IPS-NIHi11 (cell line): ENCODE measurements around the gene LARGE1.

Source experiments
- DNase-seq: peaks from one replicate; pipeline ENCODE4 v3.0.0; 2012; ENCODE audit warnings: mixed read lengths, low spot score

LARGE1 gene

DNA sequence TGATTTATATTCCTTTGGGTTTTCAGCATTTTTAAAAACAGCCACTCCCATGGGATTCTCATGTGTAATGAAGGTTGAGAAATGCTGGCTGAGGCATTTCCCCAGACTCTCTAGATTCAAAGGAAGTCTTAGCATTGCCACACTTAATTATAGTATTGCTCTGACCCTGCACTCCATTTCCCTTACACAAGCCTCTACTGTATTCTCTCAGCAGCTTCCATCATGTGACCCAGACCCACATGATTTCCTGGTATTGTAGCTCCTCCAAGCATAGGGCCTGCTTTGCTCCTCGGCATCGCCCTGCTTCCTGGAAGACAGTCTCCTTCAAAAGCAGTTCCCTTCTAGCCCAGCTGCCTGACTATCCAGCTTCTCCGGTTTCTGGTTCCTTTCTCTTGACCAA is 261.5 kb downstream of the LARGE1 start:
- no peak for DNase-seq

DNA sequence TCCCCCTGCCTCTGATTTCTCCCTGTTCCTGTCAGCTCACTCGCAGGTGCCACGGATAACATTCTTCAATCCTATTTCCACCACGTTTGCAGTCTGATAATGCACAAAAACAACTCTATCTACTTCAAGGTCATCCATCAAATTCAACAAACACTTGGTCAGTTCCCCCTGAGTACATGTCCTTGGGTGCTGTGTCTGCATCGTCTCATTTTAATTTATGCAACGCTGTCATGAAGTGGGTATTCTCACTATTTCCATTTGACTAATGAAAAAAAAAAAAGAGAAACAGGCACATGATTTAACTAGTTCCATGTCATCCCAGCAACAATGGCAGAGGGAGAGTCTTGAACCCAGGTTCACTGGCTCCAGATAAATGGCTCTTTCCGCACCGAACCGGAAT is 262.6 kb downstream of the LARGE1 start:
- DNase-seq = no peak

GRCh38 chr22:33656808-33657628 is 263.3 kb downstream of the LARGE1 start:
- DNase-seq = no peak

GRCh38 chr22:33654173-33654895 is 265.9 kb downstream of the LARGE1 start:
- no peak for DNase-seq

GRCh38 chr22:33653532-33654063 is 266.7 kb downstream of the LARGE1 start:
- no peak for DNase-seq

GRCh38 chr22:33652615-33653014 is 267.7 kb downstream of the LARGE1 start:
- no peak for DNase-seq

GRCh38 chr22:33650244-33650643 is 270.0 kb downstream of the LARGE1 start:
- no peak for DNase-seq

- no peak for DNase-seq
These were observed 271.8 kb downstream of the LARGE1 start for GRCh38 chr22:33648478-33648877.

- DNase-seq = no peak
These were observed 279.4 kb downstream of the LARGE1 start for GRCh38 chr22:33640900-33641299.

DNA sequence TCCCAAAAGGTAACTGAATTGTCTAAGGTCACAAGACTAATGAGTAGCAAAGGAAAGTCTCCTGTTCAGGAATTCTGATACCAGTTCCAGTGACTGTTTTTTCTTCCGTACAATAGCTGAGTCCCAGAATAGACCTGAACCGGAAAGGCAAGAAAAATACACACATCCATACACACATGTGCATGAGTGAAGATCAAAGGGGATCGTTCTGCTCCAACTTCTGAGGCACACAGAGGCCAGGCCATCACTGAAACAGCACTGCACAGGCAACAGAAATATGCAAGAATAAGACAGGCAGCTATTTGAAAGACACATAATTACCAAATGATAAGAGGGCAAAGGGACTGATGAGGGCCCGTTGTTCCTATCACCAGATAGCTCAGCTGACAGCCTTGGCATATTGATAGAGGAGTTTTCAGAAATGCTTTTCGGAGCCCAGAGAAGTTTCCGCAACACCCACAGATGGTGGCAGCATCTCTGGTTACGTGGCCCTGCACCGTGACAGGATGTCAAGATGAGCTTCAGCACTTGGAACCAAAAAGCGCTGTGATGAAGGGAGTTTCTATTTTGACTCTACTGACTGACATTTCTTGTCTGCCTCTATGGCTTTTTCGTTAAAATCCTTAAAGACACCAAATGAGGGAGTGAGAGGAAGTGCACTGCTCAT is 280.6 kb downstream of the LARGE1 start:
- DNase-seq = no peak

DNA sequence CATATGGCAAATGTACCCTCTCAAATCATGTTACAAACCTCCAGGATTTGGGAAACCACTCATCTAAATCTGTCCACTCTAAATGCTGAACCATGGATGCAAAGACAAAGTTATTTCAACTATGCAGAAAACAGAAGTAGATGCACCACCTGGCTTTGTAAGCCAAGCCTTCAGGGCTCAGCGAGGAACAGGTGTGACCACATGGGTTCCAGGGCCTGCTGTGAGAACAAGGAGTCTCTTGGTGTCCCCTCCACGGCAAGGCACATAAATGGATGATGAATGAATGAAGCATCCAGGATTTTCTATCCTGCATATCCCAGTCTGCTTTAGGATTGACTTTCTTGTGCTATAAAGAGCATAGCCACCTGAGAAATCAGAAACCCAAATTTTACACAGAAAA is 284.5 kb downstream of the LARGE1 start:
- DNase-seq = no peak

- no peak for DNase-seq
These were observed 288.5 kb downstream of the LARGE1 start for GRCh38 chr22:33631777-33632176.

- no peak for DNase-seq
These were observed 294.3 kb downstream of the LARGE1 start for GRCh38 chr22:33625959-33626358.

DNA sequence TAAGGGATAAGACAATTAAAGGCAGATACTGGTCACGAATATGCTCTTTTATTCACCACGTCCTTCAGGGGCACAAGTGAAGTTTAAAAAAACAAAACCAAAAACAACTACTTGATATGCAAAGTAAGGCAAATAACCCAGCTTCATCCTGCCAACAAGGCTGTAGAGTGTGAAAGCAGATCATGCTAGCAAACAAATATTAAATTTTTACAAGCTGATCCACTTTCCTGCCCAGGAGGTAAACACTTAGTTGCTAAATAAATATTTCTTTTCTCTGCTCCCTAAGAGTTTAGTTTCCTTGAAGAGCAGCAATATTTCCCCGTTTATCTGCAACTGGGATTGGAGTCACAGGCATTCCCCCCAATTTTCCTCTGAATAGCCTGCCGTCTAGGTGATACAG is 300.2 kb downstream of the LARGE1 start:
- DNase-seq = no peak

GRCh38 chr22:33606504-33606903 is 313.8 kb downstream of the LARGE1 start:
- no peak for DNase-seq

GRCh38 chr22:33605666-33606065 is 314.6 kb downstream of the LARGE1 start:
- DNase-seq = no peak

- no peak for DNase-seq
These were observed 315.1 kb downstream of the LARGE1 start for GRCh38 chr22:33605221-33605620.

DNA sequence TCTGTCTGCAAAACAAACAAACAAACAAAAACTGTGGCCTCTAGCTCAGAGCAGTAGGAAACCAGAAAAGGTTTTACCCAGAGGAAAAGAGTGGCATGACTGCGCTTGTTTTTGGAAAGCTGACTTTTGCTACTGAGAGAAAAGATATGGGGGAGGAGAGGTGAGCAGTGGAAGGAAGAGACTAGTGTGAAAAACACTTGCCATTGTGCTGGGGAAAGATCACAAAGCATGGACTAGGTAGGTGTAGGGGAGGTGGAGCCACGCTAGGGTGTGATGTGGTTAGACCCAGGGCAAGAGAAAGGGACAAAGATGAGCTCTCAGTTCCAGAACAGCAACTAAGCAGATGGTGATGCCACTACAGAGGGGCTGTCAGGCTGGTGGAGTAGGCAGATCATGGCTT is 319.2 kb downstream of the LARGE1 start:
- no peak for DNase-seq

- no peak for DNase-seq
These were observed 319.7 kb downstream of the LARGE1 start for GRCh38 chr22:33600595-33600994.

- no peak for DNase-seq
These were observed 320.2 kb downstream of the LARGE1 start for GRCh38 chr22:33600113-33600512.

GRCh38 chr22:33599596-33599995 is 320.7 kb downstream of the LARGE1 start:
- DNase-seq = no peak

DNA sequence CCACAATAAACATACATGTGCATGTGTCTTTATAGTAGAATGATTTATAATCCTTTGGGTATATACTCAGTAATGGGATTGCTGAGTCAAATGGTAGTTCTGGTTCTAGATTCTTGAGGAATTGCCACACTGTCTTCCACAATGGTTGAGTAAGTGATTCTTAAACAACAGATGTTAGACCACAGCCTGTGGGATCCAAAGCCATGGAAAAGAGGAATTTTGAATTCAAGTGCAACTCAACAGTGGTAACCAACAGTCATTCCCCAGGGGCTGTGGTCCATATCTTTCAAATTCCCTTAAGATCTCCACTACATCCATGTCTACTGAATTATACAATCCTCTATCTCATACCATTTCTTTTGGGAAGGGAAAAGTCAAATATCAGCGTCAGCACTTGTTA is 321.5 kb downstream of the LARGE1 start:
- no peak for DNase-seq
